Sigmoid colon (tissue), 7 donors: ENCODE results near the gene BATF3. TPM values are rescaled to one million over a fixed set of nuclear protein-coding genes. Genes with fewer than 3 reads are reported as not detected.

ENCODE experiments used
- DNase-seq: peaks from one replicate; pipeline ENCODE4 v3.0.0-alpha.2; 2019
- H3K27ac ChIP-seq, 4 donors: fragments of 200-600 bp; sonication (generic); one replicate each; pipeline ENCODE4 v1.5.1; 2016 to 2019; ENCODE audit warnings: mild to moderate bottlenecking in 1 of 4
- H3K27me3 ChIP-seq, 3 donors: fragments of 200-600 bp; sonication (generic); one replicate each; pipeline ENCODE4 v1.5.1; 2019; ENCODE audit warnings: mild to moderate bottlenecking in 1 of 3
- H3K36me3 ChIP-seq, 4 donors: fragments of 200-600 bp; sonication (generic); one replicate each; pipeline ENCODE4 v1.5.1; 2016 to 2019
- H3K4me1 ChIP-seq, 4 donors: fragments of 200-600 bp; sonication (generic); one replicate each; pipeline ENCODE4 v1.5.1; 2017 to 2019
- H3K4me3 ChIP-seq, 4 donors: fragments of 200-600 bp; sonication (generic); one replicate each; pipeline ENCODE4 v1.5.1; 2017 to 2019; ENCODE audit warnings: mild to moderate bottlenecking in 2 of 4, moderate library complexity in 1 of 4
- H3K9me3 ChIP-seq, 4 donors: fragments of 200-600 bp in 3 of 4; sonication (generic) in 3 of 4; one replicate each; pipeline versions ENCODE4 v1.5.1 to v1.6.1; 2013 to 2019
- CTCF ChIP-seq, 4 experiments: fragments of 450-650 bp in 3 of 4; fragments of 200-600 bp in 1 of 4; IDR thresholded peaks; one replicate each; pipeline ENCODE4 v1.5.1; 2016 to 2019; ENCODE audit warnings: antibody characterized with exemption in 4 of 4, mild to moderate bottlenecking in 3 of 4, moderate library complexity in 2 of 4
- EP300 ChIP-seq, 4 donors: sonication (generic); formaldehyde crosslinking; IDR thresholded peaks; one replicate each; pipeline ENCODE4 v1.6.1; 2017; ENCODE audit warnings: antibody characterized with exemption in 4 of 4
- POLR2A ChIP-seq, 2 donors: fragments of 450-650 bp; IDR thresholded peaks; one replicate each; pipeline ENCODE4 v1.6.1; 2016; ENCODE audit warnings: antibody characterized with exemption in 2 of 2, mild to moderate bottlenecking in 2 of 2, moderate library complexity in 2 of 2
- POLR2AphosphoS5 ChIP-seq, 4 donors: sonication (generic); formaldehyde crosslinking; IDR thresholded peaks; one replicate each; pipeline ENCODE4 v1.6.1; 2017; ENCODE audit warnings: antibody characterized with exemption in 4 of 4
- WGBS, 2 donors: extraction: QIAGEN DNeasy Blood & Tissue Kit; methylation state at CpG; one replicate each; pipeline ENCODE4 v1.1.7; 2013; 5-methylcytosine and 5-hydroxymethylcytosine counted together
- intact Hi-C: fragments of 100-400 bp; cut with DNase I; formaldehyde crosslinking; loops from one replicate; pipeline ENCODE4 v1.15.1; 2023
- polyA plus RNA-seq, 3 donors: library from polyadenylated mRNA; stranded (reverse); fragments of 200-250 nt; gene quantifications; one replicate each; pipeline ENCODE4 v1.2.3, GENCODE V29; 2013
- total RNA-seq, 4 donors: library from RNA; depleted of rRNA; stranded (reverse); fragments of >200 nt; gene quantifications; one replicate each; pipeline ENCODE4 v1.1.0, GENCODE V29; 2016
- donor health status: healthy with polysubstance abuse.
- donor health status: Bipolar disorder and iron deficiency.
- donor health status: healthy.

BATF3 gene
- total and polyA plus RNA-seq, 7 donors, result 1.8 to 10.0 (median 3.3) TPM

- WGBS, 2 donors, result 74 to 89% methylated on average over 8 of the region's 8 CpGs
- no peak for DNase-seq
- H3K4me1 ChIP-seq, result peaks cover 0 to 50% (median 32%) of the 10 kb centered on the region in 4 donors
- H3K36me3 ChIP-seq, result no peaks in the 10 kb centered on the region
- H3K27me3 ChIP-seq, result no peaks in the 10 kb centered on the region
- intact Hi-C loops, result loop anchor here (5.0 kb wide), 2 partner anchors 57 to 328 kb away; no protein-coding TSS in a partner anchor
- H3K27ac ChIP-seq, result no peak overlapping the region
- H3K4me3 ChIP-seq, result no peak overlapping the region
- H3K9me3 ChIP-seq, result no peaks in the 10 kb centered on the region
- TF ChIP-seq EP300 (IDR thresholded peaks at IDR 0.05) (no peak), CTCF (IDR thresholded peaks at IDR 0.05) (no peak), POLR2AphosphoS5 (IDR thresholded peaks at IDR 0.05) (no peak), POLR2A (IDR thresholded peaks at IDR 0.05) (no peak)
Measured at GRCh38 chr1:212669600-212669999, 30.0 kb downstream of the BATF3 start.

GRCh38 chr1:212669102-212669501 is 30.5 kb downstream of the BATF3 start:
- peaks cover 0 to 50% (median 32%) of the 10 kb centered on the region in 4 donors for H3K4me1 ChIP-seq
- no peaks in the 10 kb centered on the region for H3K27me3 ChIP-seq
- no peaks in the 10 kb centered on the region for H3K9me3 ChIP-seq
- TF ChIP-seq POLR2AphosphoS5 (IDR thresholded peaks at IDR 0.05), result peak in 1 of 4 donors; percentile 24
- no peak for TF ChIP-seq CTCF (IDR thresholded peaks at IDR 0.05)
- 88% methylated on average over 2 of the region's 2 CpGs for WGBS, 2 donors
- peak overlapping the region in 1 of 4 donors; percentile 68 for H3K27ac ChIP-seq
- H3K36me3 ChIP-seq, result no peaks in the 10 kb centered on the region
- no peak for DNase-seq
- intact Hi-C loops, result loop anchor here (5.0 kb wide), 2 partner anchors 57 to 328 kb away; no protein-coding TSS in a partner anchor
- no peak overlapping the region for H3K4me3 ChIP-seq

- Histone ChIP-seq H3K4me1 (peaks cover 0 to 50% (median 32%) of the 10 kb centered on the region in 4 donors), H3K27ac (peak overlapping the region; percentile 56 to 75 (median 72)), H3K27me3 (no peaks in the 10 kb centered on the region), H3K36me3 (no peaks in the 10 kb centered on the region), H3K9me3 (no peaks in the 10 kb centered on the region), H3K4me3 (no peak overlapping the region)
- DNase-seq, result no peak
- 85 to 88% methylated on average over 5 of the region's 5 CpGs for WGBS, 2 donors
- intact Hi-C loops, result loop anchor here (5.0 kb wide), 2 partner anchors 56 to 329 kb away; no protein-coding TSS in a partner anchor
- TF ChIP-seq EP300 (IDR thresholded peaks at IDR 0.05) (no peak), POLR2A (IDR thresholded peaks at IDR 0.05) (no peak)
Measured at GRCh38 chr1:212668477-212668876, 31.2 kb downstream of the BATF3 start.

GRCh38 chr1:212667223-212668139 is 32.2 kb downstream of the BATF3 start:
- WGBS, 2 donors, result 71 to 83% methylated on average over 9 of the region's 9 CpGs
- H3K4me1 ChIP-seq, result peaks cover 0 to 50% (median 32%) of the 10 kb centered on the region in 4 donors
- TF ChIP-seq CTCF (IDR thresholded peaks at IDR 0.05) (no peak), EP300 (IDR thresholded peaks at IDR 0.05) (peak in 1 of 4 donors; percentile 35), POLR2AphosphoS5 (IDR thresholded peaks at IDR 0.05) (peak in 2 of 4 donors; percentile 30 to 76)
- intact Hi-C loops, result loop anchor here (5.0 kb wide), 2 partner anchors 55 to 330 kb away; no protein-coding TSS in a partner anchor
- peak overlapping the region in 1 of 4 donors; percentile 7 for H3K4me3 ChIP-seq
- no peaks in the 10 kb centered on the region for H3K9me3 ChIP-seq
- DNase-seq, result no peak
- H3K27ac ChIP-seq, result peak overlapping the region; percentile 56 to 75 (median 72)
- H3K27me3 ChIP-seq, result no peaks in the 10 kb centered on the region
- no peaks in the 10 kb centered on the region for H3K36me3 ChIP-seq

- H3K36me3 ChIP-seq, result no peaks in the 10 kb centered on the region
- WGBS, 2 donors, result 80 to 85% methylated on average over 10 of the region's 10 CpGs
- no peak for DNase-seq
- H3K9me3 ChIP-seq, result no peaks in the 10 kb centered on the region
- H3K4me1 ChIP-seq, result peaks cover 0 to 42% (median 26%) of the 10 kb centered on the region in 4 donors
- TF ChIP-seq EP300 (IDR thresholded peaks at IDR 0.05), result no peak
- no peak for TF ChIP-seq POLR2A (IDR thresholded peaks at IDR 0.05)
- TF ChIP-seq CTCF (IDR thresholded peaks at IDR 0.05), result no peak
- intact Hi-C loops, result loop anchor here (5.0 kb wide), 2 partner anchors 54 to 331 kb away; no protein-coding TSS in a partner anchor
- H3K27me3 ChIP-seq, result no peaks in the 10 kb centered on the region
- no peak overlapping the region for H3K4me3 ChIP-seq
- no peak overlapping the region for H3K27ac ChIP-seq
Measured at GRCh38 chr1:212666116-212666775, 33.4 kb downstream of the BATF3 start.
